Measurements from ENCODE around the gene NUB1. TPM values are rescaled to one million over a fixed set of nuclear protein-coding genes. Genes with fewer than 3 reads are reported as not detected.

The NUB1 gene
- total RNA-seq: 28.2 TPM

- intact Hi-C loops (cut with DNase I): loop anchor here (1.0 to 10.0 kb wide), 4 partner anchors 109 to 533 kb away; partner anchors contain the start of genes ABCF2, CHPF2, FASTK and PRKAG2
- peak; percentile 72 to 94 for DNase-seq (ENCODE audit: low spot score in 2 of 2)
- Histone ChIP-seq H3K36me3 (peaks cover 15% of the 10 kb centered on the region in 2 donors), H3K9me3 (no peaks in the 10 kb centered on the region), H3K4me1 (peaks cover 8 to 15% of the 10 kb centered on the region in 2 donors), H3K27me3 (no peaks in the 10 kb centered on the region), H3K4me3 (peak within 1 kb of the TSS; percentile 81 to 83), H3K27ac (peak within 1 kb of the TSS; percentile 64 to 88)
- TF ChIP-seq CTCF (IDR thresholded peaks at IDR 0.05): peak in 1 of 3 experiments; percentile 4
Observed at GRCh38 chr7:151341357-151342101, at the start of gene NUB1. Gene NUB1, plus strand, starts transcription at chr7:151341812. Its CDS starts 3,538 bp downstream, at chr7:151345350.

GRCh38 chr7:151292850-151293249 is 48.8 kb upstream of the NUB1 start:
- intact Hi-C loops (cut with DNase I): no loop called here
- H3K9me3 ChIP-seq: no peaks in the 10 kb centered on the region
- no peak for TF ChIP-seq CTCF (IDR thresholded peaks at IDR 0.05)
- no peaks in the 10 kb centered on the region for H3K36me3 ChIP-seq
- no peak overlapping the region for H3K27ac ChIP-seq
- no peaks in the 10 kb centered on the region for H3K4me1 ChIP-seq
- H3K4me3 ChIP-seq: no peak overlapping the region
- DNase-seq (ENCODE audit: low spot score in 2 of 2): peak in 1 of 2 donors; percentile 1
- H3K27me3 ChIP-seq: no peaks in the 10 kb centered on the region

- no peaks in the 10 kb centered on the region for H3K27me3 ChIP-seq
- TF ChIP-seq CTCF (IDR thresholded peaks at IDR 0.05): no peak
- H3K4me1 ChIP-seq: no peaks in the 10 kb centered on the region
- no peak for DNase-seq (ENCODE audit: low spot score in 2 of 2)
- intact Hi-C loops (cut with DNase I): no loop called here
- H3K4me3 ChIP-seq: no peak overlapping the region
- H3K36me3 ChIP-seq: no peaks in the 10 kb centered on the region
- no peaks in the 10 kb centered on the region for H3K9me3 ChIP-seq
- no peak overlapping the region for H3K27ac ChIP-seq
Observed at GRCh38 chr7:151296202-151296992, 45.2 kb upstream of the NUB1 start.

GRCh38 chr7:151298765-151299164 is 42.8 kb upstream of the NUB1 start:
- intact Hi-C loops (cut with DNase I): no loop called here
- no peaks in the 10 kb centered on the region for H3K36me3 ChIP-seq

GRCh38 chr7:151299530-151299929 is 42.1 kb upstream of the NUB1 start:
- no peak for TF ChIP-seq CTCF (IDR thresholded peaks at IDR 0.05)
- peak in 1 of 2 donors; percentile 21 for DNase-seq (ENCODE audit: low spot score in 2 of 2)
- Histone ChIP-seq H3K27ac (no peak overlapping the region), H3K4me1 (peaks cover 3 to 4% of the 10 kb centered on the region in 2 donors), H3K4me3 (no peak overlapping the region), H3K27me3 (no peaks in the 10 kb centered on the region), H3K9me3 (no peaks in the 10 kb centered on the region), H3K36me3 (no peaks in the 10 kb centered on the region)
- intact Hi-C loops (cut with DNase I): no loop called here

More at GRCh38 chr7:151298765-151299164, 42.8 kb upstream of the NUB1 start:
- no peak for DNase-seq (ENCODE audit: low spot score in 2 of 2)
- Histone ChIP-seq H3K27me3 (no peaks in the 10 kb centered on the region), H3K4me1 (peaks cover 2 to 4% of the 10 kb centered on the region in 2 donors), H3K27ac (no peak overlapping the region), H3K9me3 (no peaks in the 10 kb centered on the region), H3K4me3 (no peak overlapping the region)
- no peak for TF ChIP-seq CTCF (IDR thresholded peaks at IDR 0.05)

Measured in ascending aorta (tissue), 2 donors.